SK-N-SH (cell line): ENCODE measurements around the gene PGP. TPM values are rescaled to one million over a fixed set of nuclear protein-coding genes. Genes with fewer than 3 reads are reported as not detected.

Source experiments
- CTCF ChIA-PET: fragments of 300-600, 350-600 bp; formaldehyde crosslinking; extraction: SDS; loops from one replicate; lab custom pipeline; 2021; lab: Yijun Ruan, JAX
- POLR2A ChIA-PET: fragments of 350-600 bp; sonication (Branson Sonifier 250); formaldehyde crosslinking; extraction: SDS; loops from one replicate; lab custom pipeline; 2020; ENCODE audit warnings: antibody characterized with exemption, inconsistent platforms; lab: Yijun Ruan, JAX
- DNase-seq: peaks from one replicate; pipeline ENCODE4 v3.0.0; 2012
- H2AFZ ChIP-seq: fragments of 200-600 bp; sonication (generic); 2 replicates; pipeline ENCODE4 v1.8.1; 2016; ENCODE audit warnings: antibody characterized with exemption, mild to moderate bottlenecking, low read depth
- H3F3A ChIP-seq: fragments of 200-600 bp; sonication (generic); replicated peaks from 2 replicates; pipeline ENCODE3; 2016; ENCODE audit warnings: antibody characterized with exemption, mild to moderate bottlenecking; ENCODE audit not compliant: insufficient read depth
- H3K27ac ChIP-seq, 2 experiments: fragments of 200-500 bp in 1 of 2; fragments of 200-600 bp in 1 of 2; sonication (Bioruptor generic) in 1 of 2; sonication (generic), shearing (Covaris generic) in 1 of 2; 2 replicates each; pipeline versions ENCODE4 v1.5.1 to v1.6.1; 2014 to 2016; ENCODE audit warnings: low read depth in 2 of 2, inconsistent platforms in 1 of 2, low read length in 1 of 2, mild to moderate bottlenecking in 1 of 2, mixed read lengths in 1 of 2
- H3K27me3 ChIP-seq: fragments of 200-600 bp; sonication (generic), shearing (Covaris generic); 2 replicates; pipeline ENCODE4 v1.6.1; 2016; ENCODE audit warnings: mixed run types; ENCODE audit not compliant: insufficient read depth
- H3K36me3 ChIP-seq, 2 experiments: fragments of 200-500 bp in 1 of 2; fragments of 200-600 bp in 1 of 2; sonication (Bioruptor generic) in 1 of 2; sonication (generic) in 1 of 2; replicated peaks in 1 of 2; 2 replicates each; pipeline versions ENCODE3 to v1.5.1; 2014 to 2016; ENCODE audit warnings: low read length in 1 of 2, mild to moderate bottlenecking in 1 of 2; ENCODE audit not compliant: insufficient read depth in 2 of 2, control insufficient read depth in 1 of 2
- H3K4me1 ChIP-seq, 2 experiments: fragments of 200-500 bp in 1 of 2; fragments of 200-600 bp in 1 of 2; sonication (Bioruptor generic) in 1 of 2; sonication (generic), shearing (Covaris generic) in 1 of 2; 2 replicates each; pipeline versions ENCODE4 v1.5.1 to v1.6.1; 2014 to 2016; ENCODE audit warnings: low read depth in 1 of 2, low read length in 1 of 2, mixed run types in 1 of 2; ENCODE audit not compliant: insufficient read depth in 2 of 2, control insufficient read depth in 1 of 2
- H3K4me2 ChIP-seq: fragments of 200-600 bp; sonication (generic), shearing (Covaris generic); 2 replicates; pipeline ENCODE4 v1.6.1; 2017; ENCODE audit warnings: mixed run types
- H3K4me3 ChIP-seq, 2 experiments: fragments of 200-500 bp in 1 of 2; fragments of 200-600 bp in 1 of 2; sonication (Bioruptor generic) in 1 of 2; sonication (generic), shearing (Covaris generic) in 1 of 2; 2 replicates each; pipeline versions ENCODE4 v1.5.1 to v1.8.1; 2014 to 2016; ENCODE audit warnings: low read depth in 2 of 2, inconsistent platforms in 1 of 2, low read length in 1 of 2, mild to moderate bottlenecking in 1 of 2, mixed read lengths in 1 of 2, moderate library complexity in 1 of 2
- H3K79me2 ChIP-seq: fragments of 200-600 bp; sonication (generic); 2 replicates; pipeline ENCODE4 v1.8.1; 2017; ENCODE audit warnings: mild to moderate bottlenecking; ENCODE audit not compliant: insufficient read depth
- H3K9ac ChIP-seq: fragments of 200-600 bp; sonication (generic); 2 replicates; pipeline ENCODE4 v1.6.1; 2017; ENCODE audit warnings: mixed run types
- H3K9me2 ChIP-seq: fragments of 200-600 bp; sonication (generic); 2 replicates; pipeline ENCODE4 v1.6.1; 2017; ENCODE audit warnings: mixed run types
- H3K9me3 ChIP-seq: fragments of 200-600 bp; sonication (generic); 2 replicates; pipeline ENCODE4 v1.6.1; 2017; ENCODE audit warnings: mixed run types, mild to moderate bottlenecking, moderate library complexity
- H4K20me1 ChIP-seq: fragments of 200-600 bp; sonication (generic); 2 replicates; pipeline ENCODE4 v1.6.1; 2017; ENCODE audit warnings: mild to moderate bottlenecking, mixed run types; ENCODE audit not compliant: insufficient read depth
- ELF1 ChIP-seq: IDR thresholded peaks from 2 replicates; pipeline ENCODE4 v1.4.0; 2012
- EP300 ChIP-seq, 2 experiments: IDR thresholded peaks; 2 replicates each; pipeline versions ENCODE4 v1.4.0 to v1.6.1; 2012; ENCODE audit warnings: borderline replicate concordance in 1 of 2, low read depth in 1 of 2, low read length in 1 of 2
- EZH2phosphoT487 ChIP-seq: fragments of 200-600 bp; sonication (generic); IDR thresholded peaks from 2 replicates; pipeline ENCODE4 v1.6.1; 2017; ENCODE audit warnings: low read depth, mixed run types, mild to moderate bottlenecking, antibody characterized with exemption, moderate library complexity, borderline replicate concordance
- FOSL2 ChIP-seq: IDR thresholded peaks from 2 replicates; pipeline ENCODE4 v1.4.0; 2012; ENCODE audit warnings: low read depth, mild to moderate bottlenecking, moderate library complexity, borderline replicate concordance
- FOXM1 ChIP-seq: IDR thresholded peaks from 2 replicates; pipeline ENCODE4 v1.4.0; 2012; ENCODE audit warnings: low read depth, mild to moderate bottlenecking
- GABPA ChIP-seq: IDR thresholded peaks from 2 replicates; pipeline ENCODE4 v1.4.0; 2012; ENCODE audit warnings: low read depth, mild to moderate bottlenecking
- JUND ChIP-seq: IDR thresholded peaks from 2 replicates; pipeline ENCODE4 v1.4.0; 2012
- MEF2A ChIP-seq: IDR thresholded peaks from 2 replicates; pipeline ENCODE4 v1.4.0; 2012; ENCODE audit warnings: low read depth, borderline replicate concordance
- RAD21 ChIP-seq: IDR thresholded peaks from 2 replicates; pipeline ENCODE4 v1.6.1; 2012; ENCODE audit warnings: mild to moderate bottlenecking, low read length
- RCOR1 ChIP-seq: fragments of 150-350 bp; IDR thresholded peaks from 2 replicates; pipeline ENCODE4 v1.6.1; 2017; ENCODE audit warnings: antibody characterized with exemption, low read length
- RFX5 ChIP-seq: IDR thresholded peaks from 2 replicates; pipeline ENCODE4 v1.6.1; 2012; ENCODE audit warnings: mild to moderate bottlenecking, improper control_type of control experiment, low read length
- RXRA ChIP-seq: IDR thresholded peaks from 2 replicates; pipeline ENCODE4 v1.4.0; 2012; ENCODE audit warnings: low read depth, mild to moderate bottlenecking, borderline replicate concordance
- TAF1 ChIP-seq: IDR thresholded peaks from 2 replicates; pipeline ENCODE4 v1.6.1; 2012; ENCODE audit warnings: low read depth, mild to moderate bottlenecking, low read length, moderate library complexity, borderline replicate concordance
- TCF12 ChIP-seq: IDR thresholded peaks from 2 replicates; pipeline ENCODE4 v1.4.0; 2012
- TEAD4 ChIP-seq: IDR thresholded peaks from 2 replicates; pipeline ENCODE4 v1.4.0; 2012; ENCODE audit warnings: mild to moderate bottlenecking, borderline replicate concordance; ENCODE audit not compliant: insufficient read depth
- WGBS: methylation state at CpG from one replicate; pipeline ENCODE4 v1.1.6; 2017; ENCODE audit warnings: low lambda C conversion rate; 5-methylcytosine and 5-hydroxymethylcytosine counted together
- polyA plus RNA-seq, 3 experiments: library from polyadenylated mRNA; depleted of rRNA; stranded (reverse); fragments of >200 nt; gene quantifications; 2 replicates each; pipeline ENCODE4 v1.2.3, GENCODE V29; 2012
- TF ChIP-seq, protein P1 (sequence below): fragments of 200-600 bp; sonication (generic); IDR thresholded peaks from 2 replicates; pipeline ENCODE4 v1.6.1; 2017; ENCODE audit warnings: antibody characterized with exemption, mild to moderate bottlenecking, moderate library complexity
- TF ChIP-seq, protein P2 (sequence below): fragments of 150-350 bp; IDR thresholded peaks from 2 replicates; pipeline ENCODE4 v1.6.1; 2017; ENCODE audit warnings: antibody characterized with exemption, low read length, low read depth, borderline replicate concordance
- TF ChIP-seq, protein P3 (sequence below): fragments of 150-350 bp; IDR thresholded peaks from 2 replicates; pipeline ENCODE4 v1.6.1; 2016; ENCODE audit warnings: mild to moderate bottlenecking, low read depth, low read length

The PGP gene
- polyA plus RNA-seq, 1 of the 3 experiments (the other 2 are of a cell fraction): 10.3 TPM

DNA sequence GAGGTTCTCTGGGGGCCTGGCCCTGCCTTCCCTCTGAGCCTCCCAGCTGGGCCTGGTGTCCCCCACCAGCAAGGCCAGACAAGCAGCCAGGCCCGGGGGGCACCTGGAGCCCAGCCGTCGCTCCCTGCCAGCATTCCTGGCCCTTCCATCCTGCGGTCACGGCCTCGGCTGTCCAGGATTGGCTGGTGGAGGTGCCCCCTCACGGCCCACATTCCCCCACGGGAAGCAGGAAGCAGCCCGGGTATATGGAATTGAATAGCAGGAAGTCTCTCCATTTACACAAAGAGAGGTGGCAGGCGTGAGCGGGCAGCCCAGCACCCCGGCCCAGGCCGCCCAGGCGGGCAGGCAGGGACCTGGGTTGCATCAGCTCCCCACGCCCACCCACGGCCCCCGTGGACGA, 44.6 kb downstream of the PGP start:
- Histone ChIP-seq H3F3A (no peaks in the 10 kb centered on the region), H2AFZ (no peak overlapping the region), H3K4me1 (no peaks in the 10 kb centered on the region), H3K79me2 (peaks cover 9% of the 10 kb centered on the region; the same call in 1 of the 2 replicates)
- DNase-seq: no peak
- 100% methylated on average over 8 of the region's 18 CpGs for WGBS
- TF ChIP-seq RCOR1 (no peak), MEF2A (no peak), RXRA (no peak), FOXM1 (no peak), RAD21 (no peak), TAF1 (no peak), RFX5 (no peak), JUND (no peak), EZH2phosphoT487 (no peak)
- TF ChIP-seq, protein P1, sequence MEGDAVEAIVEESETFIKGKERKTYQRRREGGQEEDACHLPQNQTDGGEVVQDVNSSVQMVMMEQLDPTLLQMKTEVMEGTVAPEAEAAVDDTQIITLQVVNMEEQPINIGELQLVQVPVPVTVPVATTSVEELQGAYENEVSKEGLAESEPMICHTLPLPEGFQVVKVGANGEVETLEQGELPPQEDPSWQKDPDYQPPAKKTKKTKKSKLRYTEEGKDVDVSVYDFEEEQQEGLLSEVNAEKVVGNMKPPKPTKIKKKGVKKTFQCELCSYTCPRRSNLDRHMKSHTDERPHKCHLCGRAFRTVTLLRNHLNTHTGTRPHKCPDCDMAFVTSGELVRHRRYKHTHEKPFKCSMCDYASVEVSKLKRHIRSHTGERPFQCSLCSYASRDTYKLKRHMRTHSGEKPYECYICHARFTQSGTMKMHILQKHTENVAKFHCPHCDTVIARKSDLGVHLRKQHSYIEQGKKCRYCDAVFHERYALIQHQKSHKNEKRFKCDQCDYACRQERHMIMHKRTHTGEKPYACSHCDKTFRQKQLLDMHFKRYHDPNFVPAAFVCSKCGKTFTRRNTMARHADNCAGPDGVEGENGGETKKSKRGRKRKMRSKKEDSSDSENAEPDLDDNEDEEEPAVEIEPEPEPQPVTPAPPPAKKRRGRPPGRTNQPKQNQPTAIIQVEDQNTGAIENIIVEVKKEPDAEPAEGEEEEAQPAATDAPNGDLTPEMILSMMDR: no peak
- TF ChIP-seq, protein P2, sequence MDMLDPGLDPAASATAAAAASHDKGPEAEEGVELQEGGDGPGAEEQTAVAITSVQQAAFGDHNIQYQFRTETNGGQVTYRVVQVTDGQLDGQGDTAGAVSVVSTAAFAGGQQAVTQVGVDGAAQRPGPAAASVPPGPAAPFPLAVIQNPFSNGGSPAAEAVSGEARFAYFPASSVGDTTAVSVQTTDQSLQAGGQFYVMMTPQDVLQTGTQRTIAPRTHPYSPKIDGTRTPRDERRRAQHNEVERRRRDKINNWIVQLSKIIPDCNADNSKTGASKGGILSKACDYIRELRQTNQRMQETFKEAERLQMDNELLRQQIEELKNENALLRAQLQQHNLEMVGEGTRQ: no peak
- TF ChIP-seq, all 33 proteins: peak for 0
- 0 out of 2 replicates have a peak, but pooled peaks cover 5% of the 10 kb centered on the region for H4K20me1 ChIP-seq
- no peak overlapping the region for H3K9ac ChIP-seq
- ChIA-PET POLR2A (interaction anchor here (1.6 kb wide), 1 partner anchor 15 kb away, joined by 7 read pairs; the partner anchor contains the start of gene TRAF7), CTCF (no interaction called here)
- H3K36me3 ChIP-seq: peaks cover 0 to 73% of the 10 kb centered on the region in 2 experiments
- H3K4me2 ChIP-seq: no peak overlapping the region
- H3K4me3 ChIP-seq: no peak overlapping the region
- no peaks in the 10 kb centered on the region for H3K9me2 ChIP-seq
- H3K9me3 ChIP-seq: no peaks in the 10 kb centered on the region
- no peak overlapping the region for H3K27ac ChIP-seq
- H3K27me3 ChIP-seq: no peaks in the 10 kb centered on the region

DNA sequence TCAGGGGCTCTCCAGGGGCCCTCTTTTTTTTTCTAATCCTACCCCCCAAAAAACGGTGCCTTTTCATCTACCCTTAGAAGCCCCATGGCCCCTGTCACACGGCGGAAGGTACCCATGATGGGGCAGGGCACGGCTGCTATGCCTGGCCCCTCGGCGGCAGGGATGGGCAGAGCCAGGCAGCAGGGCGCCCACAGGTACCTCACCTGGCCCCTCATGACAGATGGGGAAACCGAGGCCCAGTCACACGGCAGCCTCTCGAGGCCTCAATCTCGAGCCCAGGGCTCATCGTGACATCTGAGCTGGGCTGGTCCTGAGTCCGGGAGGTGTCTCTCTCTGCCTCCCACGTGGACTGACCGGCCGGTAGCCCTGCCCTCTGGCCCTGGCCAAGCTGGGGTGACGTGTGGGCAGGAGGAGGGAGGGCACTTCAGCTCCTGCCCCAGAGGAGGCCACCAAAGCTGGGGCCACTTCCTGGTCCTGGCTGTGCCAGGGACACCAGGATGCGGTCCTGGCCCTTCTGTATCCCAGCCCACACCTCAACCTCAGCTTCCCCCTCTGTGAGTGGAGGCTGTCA, 47.5 kb downstream of the PGP start:
- Histone ChIP-seq H3K9me3 (no peaks in the 10 kb centered on the region), H2AFZ (no peak overlapping the region), H4K20me1 (peaks cover 22% of the 10 kb centered on the region), H3K36me3 (peaks cover 0 to 57% of the 10 kb centered on the region in 2 experiments), H3K4me2 (no peak overlapping the region), H3K4me1 (no peaks in the 10 kb centered on the region), H3K79me2 (peaks cover 27% of the 10 kb centered on the region), H3K9me2 (no peaks in the 10 kb centered on the region)
- ChIA-PET CTCF (interaction anchor here (1.0 kb wide), 2 partner anchors 12 to 163 kb away, joined by 3 to 7 read pairs; partner anchors contain the start of gene TRAF7), POLR2A (interaction anchor here (3.5 kb wide), 1 partner anchor 12 kb away, joined by 16 read pairs; the partner anchor contains the start of gene TRAF7)
- no peak for DNase-seq
- 89% methylated on average over 12 of the region's 18 CpGs for WGBS
- TF ChIP-seq, protein P2: no peak
- TF ChIP-seq GABPA (no peak), TEAD4 (no peak), EZH2phosphoT487 (no peak), EP300 (IDR thresholded peaks at IDR 0.05; ENCODE audit: borderline replicate concordance in 1 of 2, low read depth in 1 of 2, low read length in 1 of 2) (no peak), ELF1 (no peak), JUND (no peak), FOSL2 (no peak), TCF12 (no peak), RCOR1 (no peak)
- TF ChIP-seq, protein P3, sequence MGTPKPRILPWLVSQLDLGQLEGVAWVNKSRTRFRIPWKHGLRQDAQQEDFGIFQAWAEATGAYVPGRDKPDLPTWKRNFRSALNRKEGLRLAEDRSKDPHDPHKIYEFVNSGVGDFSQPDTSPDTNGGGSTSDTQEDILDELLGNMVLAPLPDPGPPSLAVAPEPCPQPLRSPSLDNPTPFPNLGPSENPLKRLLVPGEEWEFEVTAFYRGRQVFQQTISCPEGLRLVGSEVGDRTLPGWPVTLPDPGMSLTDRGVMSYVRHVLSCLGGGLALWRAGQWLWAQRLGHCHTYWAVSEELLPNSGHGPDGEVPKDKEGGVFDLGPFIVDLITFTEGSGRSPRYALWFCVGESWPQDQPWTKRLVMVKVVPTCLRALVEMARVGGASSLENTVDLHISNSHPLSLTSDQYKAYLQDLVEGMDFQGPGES: no peak
- TF ChIP-seq, all 33 proteins: peak for 0
- H3K4me3 ChIP-seq: no peak overlapping the region
- no peaks in the 10 kb centered on the region for H3K27me3 ChIP-seq
- H3F3A ChIP-seq: peaks cover 3% of the 10 kb centered on the region
- no peak overlapping the region for H3K27ac ChIP-seq
- no peak overlapping the region for H3K9ac ChIP-seq
